ENCODE results near the gene SARM1. TPM values are rescaled to one million over a fixed set of nuclear protein-coding genes. Genes with fewer than 3 reads are reported as not detected.

SARM1 gene
- polyA plus RNA-seq, 1 of the 3 experiments (the other 2 are of a cell fraction): 17.4 TPM

DNA sequence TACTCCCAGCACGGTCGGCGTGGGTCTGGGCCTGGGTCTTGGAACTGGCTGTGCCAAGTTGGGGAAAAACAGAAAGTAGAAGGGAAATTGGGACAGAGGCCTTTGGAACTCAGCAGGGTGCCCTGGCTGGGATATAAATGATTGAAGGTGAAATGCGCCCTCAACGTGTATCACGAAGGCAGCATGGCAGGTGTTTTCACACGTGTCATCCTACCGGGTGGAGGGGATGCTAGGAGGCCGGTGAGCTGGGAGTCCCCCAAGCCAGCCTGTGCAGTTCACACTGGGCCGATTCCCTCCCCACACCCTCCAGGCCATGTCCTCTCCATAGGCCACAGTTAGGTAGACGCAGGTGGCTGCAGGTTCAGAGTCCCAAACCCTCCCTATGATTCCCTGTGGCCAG is 30.0 kb upstream of the SARM1 start:
- WGBS (ENCODE audit: low lambda C conversion rate): 93% methylated on average over 11 of the region's 11 CpGs
- H3K4me2 ChIP-seq: no peak overlapping the region
- no peak overlapping the region for H3K27ac ChIP-seq (ENCODE audit: low read depth in 2 of 2, low read length in 1 of 2)
- TF ChIP-seq GATA2 (CRISPR knock-in tag; IDR thresholded peaks at IDR 0.05) (no peak), RCOR1 (IDR thresholded peaks at IDR 0.05; ENCODE audit: low read length) (no peak), TAF1 (IDR thresholded peaks at IDR 0.05; ENCODE audit: borderline replicate concordance, low read depth, low read length) (no peak), NRF1 (IDR thresholded peaks at IDR 0.05; ENCODE audit: low read depth, low read length) (no peak), POLR2AphosphoS5 (IDR thresholded peaks at IDR 0.05; ENCODE audit: low read depth, low read length) (no peak), FOSL2 (IDR thresholded peaks at IDR 0.05; ENCODE audit: borderline replicate concordance, low read depth) (no peak), RAD21 (IDR thresholded peaks at IDR 0.05; ENCODE audit: low read length) (no peak), RFX5 (IDR thresholded peaks at IDR 0.05; ENCODE audit: low read length) (no peak), FOXJ3 (CRISPR knock-in tag; IDR thresholded peaks at IDR 0.05) (no peak), FOXM1 (IDR thresholded peaks at IDR 0.05; ENCODE audit: low read depth) (no peak)
- TF ChIP-seq, protein P1, sequence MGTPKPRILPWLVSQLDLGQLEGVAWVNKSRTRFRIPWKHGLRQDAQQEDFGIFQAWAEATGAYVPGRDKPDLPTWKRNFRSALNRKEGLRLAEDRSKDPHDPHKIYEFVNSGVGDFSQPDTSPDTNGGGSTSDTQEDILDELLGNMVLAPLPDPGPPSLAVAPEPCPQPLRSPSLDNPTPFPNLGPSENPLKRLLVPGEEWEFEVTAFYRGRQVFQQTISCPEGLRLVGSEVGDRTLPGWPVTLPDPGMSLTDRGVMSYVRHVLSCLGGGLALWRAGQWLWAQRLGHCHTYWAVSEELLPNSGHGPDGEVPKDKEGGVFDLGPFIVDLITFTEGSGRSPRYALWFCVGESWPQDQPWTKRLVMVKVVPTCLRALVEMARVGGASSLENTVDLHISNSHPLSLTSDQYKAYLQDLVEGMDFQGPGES (IDR thresholded peaks at IDR 0.05; ENCODE audit: low read depth, low read length): no peak
- TF ChIP-seq, protein P2, sequence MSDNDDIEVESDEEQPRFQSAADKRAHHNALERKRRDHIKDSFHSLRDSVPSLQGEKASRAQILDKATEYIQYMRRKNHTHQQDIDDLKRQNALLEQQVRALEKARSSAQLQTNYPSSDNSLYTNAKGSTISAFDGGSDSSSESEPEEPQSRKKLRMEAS (IDR thresholded peaks at IDR 0.05; ENCODE audit: low read depth): no peak
- TF ChIP-seq, protein P3, sequence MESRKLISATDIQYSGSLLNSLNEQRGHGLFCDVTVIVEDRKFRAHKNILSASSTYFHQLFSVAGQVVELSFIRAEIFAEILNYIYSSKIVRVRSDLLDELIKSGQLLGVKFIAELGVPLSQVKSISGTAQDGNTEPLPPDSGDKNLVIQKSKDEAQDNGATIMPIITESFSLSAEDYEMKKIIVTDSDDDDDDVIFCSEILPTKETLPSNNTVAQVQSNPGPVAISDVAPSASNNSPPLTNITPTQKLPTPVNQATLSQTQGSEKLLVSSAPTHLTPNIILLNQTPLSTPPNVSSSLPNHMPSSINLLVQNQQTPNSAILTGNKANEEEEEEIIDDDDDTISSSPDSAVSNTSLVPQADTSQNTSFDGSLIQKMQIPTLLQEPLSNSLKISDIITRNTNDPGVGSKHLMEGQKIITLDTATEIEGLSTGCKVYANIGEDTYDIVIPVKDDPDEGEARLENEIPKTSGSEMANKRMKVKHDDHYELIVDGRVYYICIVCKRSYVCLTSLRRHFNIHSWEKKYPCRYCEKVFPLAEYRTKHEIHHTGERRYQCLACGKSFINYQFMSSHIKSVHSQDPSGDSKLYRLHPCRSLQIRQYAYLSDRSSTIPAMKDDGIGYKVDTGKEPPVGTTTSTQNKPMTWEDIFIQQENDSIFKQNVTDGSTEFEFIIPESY (IDR thresholded peaks at IDR 0.05; ENCODE audit: borderline replicate concordance, low read depth): no peak
- peaks cover 63 to 70% of the 10 kb centered on the region in 2 experiments for H3K36me3 ChIP-seq (replicated peaks in 1 of 2; ENCODE audit: control insufficient read depth in 1 of 2, insufficient read depth in 2 of 2, low read length in 1 of 2)
- no peak overlapping the region for H2AFZ ChIP-seq (ENCODE audit: low read depth)
- H3K9me3 ChIP-seq: no peaks in the 10 kb centered on the region
- H3K4me1 ChIP-seq (ENCODE audit: control insufficient read depth in 1 of 2, insufficient read depth in 2 of 2, low read depth in 1 of 2, low read length in 1 of 2): peaks cover 11 to 13% of the 10 kb centered on the region in 2 experiments
- no peak overlapping the region for H3K9ac ChIP-seq
- H3F3A ChIP-seq (replicated peaks; ENCODE audit: insufficient read depth): peaks cover 39% of the 10 kb centered on the region
- no peak for DNase-seq
- no peaks in the 10 kb centered on the region for H3K9me2 ChIP-seq
- no peaks in the 10 kb centered on the region for H3K27me3 ChIP-seq (ENCODE audit: insufficient read depth)
- H3K4me3 ChIP-seq (ENCODE audit: low read depth in 2 of 2, low read length in 1 of 2): no peak overlapping the region
- H3K79me2 ChIP-seq (ENCODE audit: insufficient read depth): peaks cover 54% of the 10 kb centered on the region
- H4K20me1 ChIP-seq (ENCODE audit: insufficient read depth): peaks cover 27% of the 10 kb centered on the region; the same call in 1 of the 2 replicates
- ChIA-PET CTCF (no interaction called here), POLR2A (no interaction called here)

DNA sequence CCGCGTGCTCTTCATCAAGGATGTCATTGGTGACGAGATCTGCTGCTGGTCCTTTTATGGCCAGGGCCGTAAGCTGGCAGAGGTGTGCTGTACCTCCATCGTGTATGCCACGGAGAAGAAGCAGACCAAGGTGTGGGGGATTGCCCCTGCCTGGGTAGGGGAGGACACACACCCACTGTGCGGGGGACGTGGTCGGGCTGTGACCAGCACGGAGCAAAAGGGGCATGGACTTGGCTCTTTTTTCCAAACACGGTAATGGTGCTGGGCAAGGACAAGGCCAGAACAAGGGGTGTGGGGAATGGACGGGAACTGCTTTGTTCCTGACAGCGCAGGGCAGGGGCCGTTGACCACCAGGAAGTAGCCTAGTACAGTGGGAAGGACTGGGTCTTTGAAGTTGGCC is 29.2 kb upstream of the SARM1 start:
- H3F3A ChIP-seq (replicated peaks; ENCODE audit: insufficient read depth): peaks cover 42% of the 10 kb centered on the region
- H3K27ac ChIP-seq (ENCODE audit: low read depth in 2 of 2, low read length in 1 of 2): no peak overlapping the region
- H4K20me1 ChIP-seq (ENCODE audit: insufficient read depth): peaks cover 25% of the 10 kb centered on the region; the same call in 1 of the 2 replicates
- no peaks in the 10 kb centered on the region for H3K27me3 ChIP-seq (ENCODE audit: insufficient read depth)
- peaks cover 65 to 72% of the 10 kb centered on the region in 2 experiments for H3K36me3 ChIP-seq (replicated peaks in 1 of 2; ENCODE audit: control insufficient read depth in 1 of 2, insufficient read depth in 2 of 2, low read length in 1 of 2)
- ChIA-PET CTCF (interaction anchor here (1.5 kb wide), 1 partner anchor 14 kb away, joined by 3 read pairs; no protein-coding TSS in a partner anchor), POLR2A (no interaction called here)
- no peak overlapping the region for H2AFZ ChIP-seq (ENCODE audit: low read depth)
- H3K9me3 ChIP-seq: no peaks in the 10 kb centered on the region
- WGBS (ENCODE audit: low lambda C conversion rate): over 99% methylated on average over 14 of the region's 14 CpGs
- no peak overlapping the region for H3K4me3 ChIP-seq (ENCODE audit: low read depth in 2 of 2, low read length in 1 of 2)
- H3K4me1 ChIP-seq (ENCODE audit: control insufficient read depth in 1 of 2, insufficient read depth in 2 of 2, low read depth in 1 of 2, low read length in 1 of 2): peaks cover 8 to 19% of the 10 kb centered on the region in 2 experiments
- H3K4me2 ChIP-seq: no peak overlapping the region
- no peak for DNase-seq
- H3K9ac ChIP-seq: no peak overlapping the region
- H3K79me2 ChIP-seq (ENCODE audit: insufficient read depth): peaks cover 47% of the 10 kb centered on the region
- H3K9me2 ChIP-seq: no peaks in the 10 kb centered on the region
- TF ChIP-seq NFIC (IDR thresholded peaks at IDR 0.05; ENCODE audit: borderline replicate concordance) (no peak), POLR2AphosphoS5 (IDR thresholded peaks at IDR 0.05; ENCODE audit: low read depth, low read length) (no peak), EP300 (IDR thresholded peaks at IDR 0.05; ENCODE audit: borderline replicate concordance in 1 of 2, low read depth in 1 of 2, low read length in 1 of 2) (no peak), RFX5 (IDR thresholded peaks at IDR 0.05; ENCODE audit: low read length) (no peak), GATA2 (CRISPR knock-in tag; IDR thresholded peaks at IDR 0.05) (no peak)
